ENCODE results near the gene SESN3.

SESN3 gene

GRCh38 chr11:95115597-95115996, 115.4 kb downstream of the SESN3 start:
- DNase-seq, result no peak
